ENCODE data around the gene DGKQ. TPM values are rescaled to one million over a fixed set of nuclear protein-coding genes. Genes with fewer than 3 reads are reported as not detected.

Gene DGKQ
- total RNA-seq, 1 experiment from 2014 or later, result 22.0 TPM

GRCh38 chr4:952881-953573 is 20.3 kb downstream of the DGKQ start:
- RAD21 ChIA-PET (ENCODE audit: low non-redundant PET in 1 of 2, low total read pairs in 2 of 2, uncharacterized antibody in 2 of 2, unreplicated experiment in 2 of 2), result no interaction called here
- DNase-seq (ENCODE audit: low read depth, low spot score) (no peak), ATAC-seq (no peak)
- no peak overlapping the region for H3K27ac ChIP-seq (ENCODE audit: low read depth, low read length)
- no peaks in the 10 kb centered on the region for H3K9me2 ChIP-seq (ENCODE audit: insufficient read depth)
- TF ChIP-seq RAD21 (IDR thresholded peaks at IDR 0.05; ENCODE audit: low read depth) (no peak), EGR1 (IDR thresholded peaks at IDR 0.05; ENCODE audit: low read depth) (no peak), ZFX (IDR thresholded peaks at IDR 0.05) (no peak), ELF1 (IDR thresholded peaks at IDR 0.05; ENCODE audit: borderline replicate concordance, low read depth) (no peak), MAX (IDR thresholded peaks at IDR 0.05) (no peak), POLR2AphosphoS5 (IDR thresholded peaks at IDR 0.05; ENCODE audit: low read depth, low read length) (no peak), ZBTB33 (IDR thresholded peaks at IDR 0.05; ENCODE audit: extremely low read depth, insufficient replicate concordance, low read length) (no peak), CTCF (IDR thresholded peaks at IDR 0.05 in 2 of 3, conservative IDR thresholded peaks at IDR 0.05 in 1 of 3; ENCODE audit: borderline replicate concordance in 1 of 3, insufficient read depth in 1 of 3, low read depth in 2 of 3, low read length in 2 of 3) (no peak), ZNF274 (IDR thresholded peaks at IDR 0.05; ENCODE audit: low read depth, low read length) (no peak), REST (IDR thresholded peaks at IDR 0.05; ENCODE audit: low read depth) (no peak)
- no peaks in the 10 kb centered on the region for H3K36me3 ChIP-seq (ENCODE audit: control insufficient read depth in 1 of 2, insufficient read depth in 2 of 2, low read length in 2 of 2)
- POLR2A ChIA-PET, result no interaction called here
- H3K9ac ChIP-seq (ENCODE audit: low read length), result no peak overlapping the region
- no peak overlapping the region for H3K4me3 ChIP-seq (replicated peaks in 1 of 2; ENCODE audit: low read depth in 1 of 2, low read length in 2 of 2)
- CTCF ChIA-PET, result no interaction called here
- H3K79me2 ChIP-seq (ENCODE audit: insufficient read depth, low read length), result no peaks in the 10 kb centered on the region
- no TSS peak for BruUV-seq (replicated peaks)
- H3K9me3 ChIP-seq (ENCODE audit: control insufficient read depth in 1 of 2, insufficient read depth in 1 of 2, low read depth in 1 of 2, low read length in 2 of 2), result no peaks in the 10 kb centered on the region
- H3K4me2 ChIP-seq (ENCODE audit: low read length), result no peak overlapping the region
- no peaks in the 10 kb centered on the region for H3K4me1 ChIP-seq (ENCODE audit: control insufficient read depth in 1 of 2, insufficient read depth in 2 of 2, low read length in 2 of 2)
- no peak overlapping the region for H2AFZ ChIP-seq (ENCODE audit: low read depth, low read length, poor library complexity, severe bottlenecking)
- no peaks in the 10 kb centered on the region for H3K27me3 ChIP-seq (ENCODE audit: insufficient read depth, low read length)
- intact Hi-C loops (cut with micrococcal nuclease), result no loop called here
- no peaks in the 10 kb centered on the region for H4K20me1 ChIP-seq (ENCODE audit: insufficient read depth)
